A549 (cell line): Measurements from ENCODE around the gene ANKRD6.

Experiments
- CHD4 ChIP-seq: fragments of 200-600 bp; sonication (generic); IDR thresholded peaks from 2 replicates; pipeline ENCODE4 v1.6.1; 2016; ENCODE audit warnings: antibody characterized with exemption, mild to moderate bottlenecking, borderline replicate concordance
- EP300 ChIP-seq, 2 experiments: fragments of >200 bp; sonication (Bioruptor Twin); formaldehyde crosslinking; IDR thresholded peaks; 2 replicates in 1 of 2; 3 replicates in 1 of 2; pipeline ENCODE4 v1.6.1; 2016 to 2017
- FOSL2 ChIP-seq, 2 experiments: fragments of 450-650 bp in 1 of 2; fragments of >200 bp in 1 of 2; sonication (Bioruptor Twin) in 1 of 2; formaldehyde crosslinking; IDR thresholded peaks; 2 replicates each; pipeline versions ENCODE4 v1.5.0 to v1.6.1; 2016 to 2020; ENCODE audit warnings: mild to moderate bottlenecking in 1 of 2, moderate library complexity in 1 of 2
- HDAC2 ChIP-seq: fragments of 200-600 bp; sonication (generic); IDR thresholded peaks from 2 replicates; pipeline ENCODE4 v1.6.1; 2016
- MAFK ChIP-seq: fragments of 450-650 bp; IDR thresholded peaks from 2 replicates; pipeline ENCODE4 v1.6.1; 2014; ENCODE audit not compliant: partially characterized antibody
- MYC ChIP-seq: IDR thresholded peaks from 2 replicates; pipeline ENCODE4 v1.6.1; 2012; ENCODE audit warnings: mild to moderate bottlenecking, inconsistent platforms, low read length, improper control_type of control experiment, borderline replicate concordance
- NFE2L2 ChIP-seq: fragments of 150-350 bp; conservative IDR thresholded peaks from 2 replicates; pipeline ENCODE4 v1.6.1; 2014; ENCODE audit warnings: low read length
- POLR2A ChIP-seq: IDR thresholded peaks from 2 replicates; pipeline ENCODE4 v1.6.1; 2012; ENCODE audit warnings: mild to moderate bottlenecking, low read length
- RAD21 ChIP-seq, 2 experiments: fragments of >200 bp in 1 of 2; sonication (Bioruptor Twin) in 1 of 2; formaldehyde crosslinking in 1 of 2; IDR thresholded peaks in 1 of 2; conservative IDR thresholded peaks in 1 of 2; 2 replicates in 1 of 2; 3 replicates in 1 of 2; pipeline ENCODE4 v1.6.1; 2012 to 2018; ENCODE audit warnings: inconsistent platforms in 1 of 2
- RARB ChIP-seq: fragments of 250-450 bp; sonication (Bioruptor Pico); IDR thresholded peaks from 2 replicates; pipeline ENCODE4 v1.8.0; 2021; ENCODE audit warnings: mild to moderate bottlenecking, moderate library complexity
- SMC3 ChIP-seq: fragments of >200 bp; sonication (Bioruptor Twin); formaldehyde crosslinking; IDR thresholded peaks from 3 replicates; pipeline ENCODE4 v1.6.1; 2018; ENCODE audit warnings: inconsistent platforms
- TF ChIP-seq, protein P1 (sequence below): fragments of >200 bp; sonication (Bioruptor Twin); formaldehyde crosslinking; IDR thresholded peaks from 3 replicates; pipeline ENCODE4 v1.5.1; 2016
- TF ChIP-seq, protein P2 (sequence below): IDR thresholded peaks from 2 replicates; pipeline ENCODE4 v1.6.1; 2012

DNA sequence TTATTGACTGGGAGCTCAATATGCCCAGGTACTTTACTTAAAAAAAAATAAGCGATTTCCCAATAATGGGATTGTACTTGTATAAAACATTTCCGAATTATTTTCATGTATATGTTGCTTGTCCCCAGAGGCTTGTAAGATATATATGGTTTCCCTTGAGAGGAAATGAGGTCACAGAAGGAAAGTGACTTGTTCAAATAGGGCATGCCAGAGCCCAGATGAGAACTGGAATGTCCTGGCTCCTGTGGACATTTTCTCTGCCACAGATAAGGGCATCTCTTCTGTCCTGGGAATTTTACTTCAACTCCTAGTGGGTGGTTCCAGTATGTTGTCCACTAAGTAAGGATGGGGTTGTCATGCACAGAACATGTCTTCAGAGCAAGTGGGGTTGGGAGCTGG is 142.6 kb downstream of the ANKRD6 start:
- TF ChIP-seq EP300 (IDR thresholded peaks at IDR 0.05) (no peak), NFE2L2 (no peak), HDAC2 (no peak), MYC (no peak), CHD4 (no peak), SMC3 (no peak), MAFK (no peak), RAD21 (conservative IDR thresholded peaks at IDR 0.05 in 1 of 2, IDR thresholded peaks at IDR 0.05 in 1 of 2) (no peak), POLR2A (no peak), RARB (CRISPR knock-in tag) (no peak), FOSL2 (IDR thresholded peaks at IDR 0.05) (no peak), FOSL2 (CRISPR knock-in tag; IDR thresholded peaks at IDR 0.05) (no peak)
- TF ChIP-seq, protein P1, sequence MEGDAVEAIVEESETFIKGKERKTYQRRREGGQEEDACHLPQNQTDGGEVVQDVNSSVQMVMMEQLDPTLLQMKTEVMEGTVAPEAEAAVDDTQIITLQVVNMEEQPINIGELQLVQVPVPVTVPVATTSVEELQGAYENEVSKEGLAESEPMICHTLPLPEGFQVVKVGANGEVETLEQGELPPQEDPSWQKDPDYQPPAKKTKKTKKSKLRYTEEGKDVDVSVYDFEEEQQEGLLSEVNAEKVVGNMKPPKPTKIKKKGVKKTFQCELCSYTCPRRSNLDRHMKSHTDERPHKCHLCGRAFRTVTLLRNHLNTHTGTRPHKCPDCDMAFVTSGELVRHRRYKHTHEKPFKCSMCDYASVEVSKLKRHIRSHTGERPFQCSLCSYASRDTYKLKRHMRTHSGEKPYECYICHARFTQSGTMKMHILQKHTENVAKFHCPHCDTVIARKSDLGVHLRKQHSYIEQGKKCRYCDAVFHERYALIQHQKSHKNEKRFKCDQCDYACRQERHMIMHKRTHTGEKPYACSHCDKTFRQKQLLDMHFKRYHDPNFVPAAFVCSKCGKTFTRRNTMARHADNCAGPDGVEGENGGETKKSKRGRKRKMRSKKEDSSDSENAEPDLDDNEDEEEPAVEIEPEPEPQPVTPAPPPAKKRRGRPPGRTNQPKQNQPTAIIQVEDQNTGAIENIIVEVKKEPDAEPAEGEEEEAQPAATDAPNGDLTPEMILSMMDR, result no peak
- TF ChIP-seq, protein P2, sequence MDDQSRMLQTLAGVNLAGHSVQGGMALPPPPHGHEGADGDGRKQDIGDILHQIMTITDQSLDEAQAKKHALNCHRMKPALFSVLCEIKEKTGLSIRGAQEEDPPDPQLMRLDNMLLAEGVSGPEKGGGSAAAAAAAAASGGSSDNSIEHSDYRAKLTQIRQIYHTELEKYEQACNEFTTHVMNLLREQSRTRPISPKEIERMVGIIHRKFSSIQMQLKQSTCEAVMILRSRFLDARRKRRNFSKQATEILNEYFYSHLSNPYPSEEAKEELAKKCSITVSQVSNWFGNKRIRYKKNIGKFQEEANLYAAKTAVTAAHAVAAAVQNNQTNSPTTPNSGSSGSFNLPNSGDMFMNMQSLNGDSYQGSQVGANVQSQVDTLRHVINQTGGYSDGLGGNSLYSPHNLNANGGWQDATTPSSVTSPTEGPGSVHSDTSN, result no peak
